Measurements from ENCODE around the gene RAD54L.
"Not testable (repeated sequence)": the region's sequence is repeated elsewhere in the genome, so short reads cannot be mapped to it uniquely, and the experiment has no call there.

RAD54L gene

DNA sequence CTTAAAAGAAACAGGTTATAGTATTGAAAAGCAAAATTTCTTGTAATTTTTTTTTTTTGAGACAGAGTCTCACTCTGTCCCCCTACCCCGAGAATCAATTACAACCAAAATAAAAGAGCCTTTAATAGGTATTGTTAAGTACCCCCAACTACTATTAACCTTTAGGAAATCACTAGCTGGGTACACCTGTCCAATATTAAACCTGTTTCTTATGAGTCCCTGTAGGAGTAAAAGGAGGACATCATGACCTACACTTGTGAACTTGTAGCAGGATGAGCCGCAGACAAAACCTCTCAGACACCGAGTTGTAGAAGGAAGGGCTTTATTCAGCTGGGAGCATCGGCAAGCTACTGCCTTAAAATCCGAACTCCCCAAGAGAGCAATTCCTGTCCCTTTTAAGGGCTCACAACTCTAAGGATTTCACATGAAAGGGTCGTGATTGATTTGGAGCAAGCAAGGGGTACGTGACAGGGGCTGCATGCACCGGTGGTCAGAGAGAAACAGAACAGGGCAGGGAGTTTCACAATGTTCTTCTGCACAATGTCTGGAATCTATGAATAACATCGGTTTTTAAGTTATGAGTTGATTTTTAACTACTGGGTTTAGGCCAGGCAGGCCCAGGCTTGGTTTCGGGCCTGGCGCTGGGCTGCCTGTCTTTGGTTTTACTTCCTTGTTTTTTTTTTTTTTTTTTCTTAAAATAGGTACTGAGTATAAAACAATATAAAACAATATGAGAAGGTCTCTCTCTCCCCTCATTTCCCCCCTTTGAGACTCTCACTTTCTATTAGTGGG, 77.9 kb downstream of the RAD54L start:
- DNase-seq, result not testable (repeated sequence)
